HG03045 (cell line): ENCODE data around the gene NAA16.

Source experiments
- ATAC-seq: cut with Tn5 transposase; IDR thresholded peaks from one replicate; pipeline ENCODE4 v1.9.1; 2021; ENCODE audit warnings: mild to moderate bottlenecking, moderate library complexity; ENCODE audit not compliant: unreplicated experiment

The NAA16 gene

DNA sequence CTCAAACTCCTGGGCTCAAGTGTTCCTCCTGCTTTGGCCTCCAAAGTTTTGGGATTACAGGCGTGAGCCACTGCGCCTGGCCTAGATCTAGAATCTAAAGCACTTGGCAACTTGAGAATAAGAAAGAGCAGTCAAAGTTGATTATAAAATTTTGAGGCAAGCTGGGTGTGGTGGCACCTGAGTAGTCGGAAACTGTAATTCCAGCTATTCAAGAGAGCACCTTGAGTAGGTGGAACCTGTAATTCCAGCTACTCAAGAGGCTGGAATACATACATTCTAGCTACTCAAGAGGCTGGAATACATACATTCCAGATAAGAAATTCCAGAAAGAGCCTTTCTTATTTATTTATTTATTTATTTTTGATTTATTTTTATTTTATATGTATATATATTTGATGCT, 8.3 kb upstream of the NAA16 start:
- ATAC-seq, result no peak

DNA sequence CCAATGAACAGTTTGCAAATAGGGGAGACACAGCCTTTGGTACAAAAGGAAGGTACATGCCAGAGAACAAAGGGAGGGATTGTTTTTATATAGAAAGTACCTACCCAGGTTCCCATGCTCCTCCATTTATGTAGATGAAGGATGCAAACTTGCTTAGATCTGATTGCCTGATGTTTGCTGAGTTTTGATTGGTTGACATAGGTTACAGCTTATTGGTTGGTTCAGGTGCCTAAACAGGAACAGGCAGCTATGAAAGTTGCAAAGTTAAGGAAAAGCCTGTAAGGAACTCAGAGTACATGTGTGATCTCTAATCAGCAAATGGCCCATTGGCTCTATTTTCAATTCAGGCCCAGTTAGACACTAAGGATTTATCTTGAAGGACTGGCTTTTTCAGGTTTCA, 6.5 kb upstream of the NAA16 start:
- ATAC-seq, result no peak

DNA sequence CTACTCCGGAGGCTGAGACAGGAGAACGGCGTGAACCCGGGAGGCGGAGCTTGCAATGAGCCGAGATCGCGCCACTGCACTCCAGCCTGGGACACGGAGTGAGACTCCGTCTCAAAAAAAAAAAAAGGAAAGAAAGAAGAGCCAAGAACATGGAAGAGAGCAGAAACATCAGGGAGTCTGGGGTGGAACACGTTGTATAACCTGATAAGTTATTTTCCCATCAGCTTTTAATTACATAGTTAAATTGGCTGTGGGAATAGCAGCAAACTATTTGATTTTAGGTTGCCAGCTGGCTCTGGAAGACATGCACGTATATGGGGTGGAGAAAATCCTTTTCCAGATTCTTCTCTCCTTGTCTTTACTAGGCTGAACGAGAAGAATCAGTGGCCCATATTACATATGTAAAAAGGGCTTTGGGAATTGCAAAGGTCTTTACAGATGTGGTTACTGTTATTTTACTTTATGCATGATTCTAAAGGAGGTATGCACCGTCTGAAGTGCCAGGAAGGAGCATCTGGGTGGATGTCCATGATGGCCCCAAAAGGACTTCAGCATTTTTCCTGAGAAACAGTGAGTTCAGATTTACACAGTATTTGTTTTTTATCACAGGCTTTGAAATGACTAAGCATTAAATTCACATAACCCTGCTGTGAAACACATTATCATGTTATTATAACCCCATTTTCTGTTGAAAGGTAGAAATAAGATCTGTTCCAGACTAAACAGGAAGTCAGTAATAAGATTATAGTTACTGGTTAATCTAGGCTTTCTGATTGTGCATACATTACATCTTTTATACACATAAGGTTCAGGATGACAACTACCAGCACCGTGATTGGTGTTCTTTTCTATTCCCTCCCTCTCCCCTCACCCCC, 4.6 kb upstream of the NAA16 start:
- no peak for ATAC-seq

DNA sequence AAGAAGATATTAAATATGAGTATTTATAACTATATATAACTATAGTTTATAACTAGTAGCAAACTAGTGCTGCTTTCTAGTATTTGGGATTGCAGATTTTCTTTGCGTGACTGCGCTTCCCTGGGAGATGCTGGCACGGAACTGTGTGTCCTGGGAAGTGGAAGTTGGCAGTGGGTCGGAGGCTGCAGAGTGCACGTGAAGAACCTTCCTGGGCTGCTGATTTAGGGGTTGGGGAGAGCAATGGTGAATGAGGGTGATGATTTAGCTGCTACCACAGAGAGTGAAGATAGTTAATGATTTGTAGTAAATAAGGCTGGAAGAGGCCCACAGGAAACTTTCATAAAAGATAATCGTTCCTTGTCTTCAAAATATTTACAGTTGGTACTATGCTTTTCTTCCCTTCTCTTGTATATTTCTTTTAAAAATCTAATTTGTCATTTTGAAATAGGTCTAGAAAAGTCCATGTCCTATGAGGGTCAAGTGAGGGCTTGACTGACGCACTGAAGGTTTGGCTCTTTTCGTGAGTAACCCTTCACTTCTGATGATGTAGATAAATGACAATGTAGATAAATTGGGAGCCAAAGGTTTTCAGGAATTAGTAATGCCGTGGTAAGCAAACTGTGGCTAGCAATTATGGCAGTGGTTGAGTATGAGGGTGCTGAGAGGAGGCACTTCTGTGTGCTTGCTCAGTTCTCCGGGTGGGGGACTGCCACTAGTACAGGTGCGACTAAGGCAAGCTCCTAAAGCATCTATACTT, 3.0 kb upstream of the NAA16 start:
- ATAC-seq, result no peak

DNA sequence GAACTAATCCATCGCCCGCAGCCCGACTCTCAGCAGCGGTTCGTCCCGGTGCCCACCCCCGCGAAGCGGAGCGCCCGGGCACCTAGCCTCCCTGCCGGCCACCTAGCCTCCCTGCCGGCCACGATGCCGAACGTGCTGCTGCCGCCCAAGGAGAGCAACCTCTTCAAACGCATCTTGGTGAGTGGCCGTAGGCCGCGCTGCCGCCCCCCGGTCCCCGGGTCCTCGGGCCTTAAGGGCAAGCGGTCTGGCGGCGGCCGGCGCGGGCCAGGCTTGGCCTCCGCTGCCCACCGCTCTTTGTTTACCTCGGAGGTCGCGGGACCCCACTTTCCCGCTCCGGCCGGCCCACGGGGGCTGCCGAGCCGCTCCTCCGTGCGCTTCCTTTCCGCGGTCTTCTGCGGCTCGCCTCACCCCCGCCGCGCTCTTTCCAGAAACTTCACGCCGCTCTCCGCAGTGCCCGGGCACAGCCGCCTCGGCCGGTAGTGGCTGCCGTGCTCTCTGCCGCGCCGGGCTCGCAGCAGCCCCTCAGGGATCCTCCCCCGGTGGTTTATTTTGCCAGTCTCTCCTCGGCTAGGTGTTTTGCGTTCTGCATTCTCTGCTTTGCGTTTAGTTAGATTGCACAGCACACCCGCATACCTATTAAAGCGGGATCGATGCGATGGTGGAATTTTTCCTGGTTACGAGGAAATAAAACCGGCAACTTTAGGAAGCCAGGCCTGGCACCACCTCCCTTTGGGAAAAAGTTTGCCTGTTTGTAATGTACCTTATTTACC, 524 bp downstream of the NAA16 start:
- peak; percentile 72 for ATAC-seq

DNA sequence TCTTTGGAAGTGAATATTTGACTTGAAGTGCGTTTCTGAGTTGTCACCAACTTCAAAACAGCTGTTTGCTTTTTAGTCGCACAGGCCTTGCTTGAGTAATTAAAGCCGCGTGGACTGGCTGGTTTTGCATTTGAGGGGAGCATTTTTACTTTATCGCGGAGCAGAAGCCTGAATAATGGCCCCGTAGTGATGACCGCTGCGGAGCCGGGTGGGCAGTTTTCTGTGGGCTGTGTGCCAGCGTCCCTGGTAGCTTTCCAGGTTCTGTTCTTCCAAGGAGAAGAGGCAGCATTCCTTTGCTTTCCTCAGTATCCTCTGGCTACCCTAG, 1.1 kb downstream of the NAA16 start:
- ATAC-seq, result no peak

DNA sequence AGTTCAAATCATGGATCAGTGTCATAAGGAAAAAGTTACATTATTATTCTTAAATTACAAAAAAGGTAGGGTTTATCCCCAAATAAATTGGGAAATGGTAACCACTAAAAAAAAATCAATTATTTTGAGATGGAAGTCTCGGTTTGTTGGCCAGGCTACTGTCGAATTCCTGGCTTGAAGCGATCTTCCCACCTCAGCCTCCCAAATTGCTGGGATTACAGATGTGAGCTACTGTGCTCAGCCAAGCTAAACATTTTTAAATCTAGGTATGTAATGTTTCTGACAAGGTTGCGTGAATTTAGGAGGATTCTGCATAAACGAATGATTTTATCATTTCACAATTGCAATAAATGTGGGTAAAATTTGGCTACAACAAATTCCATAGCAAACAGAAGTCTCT, 2.0 kb downstream of the NAA16 start:
- no peak for ATAC-seq

DNA sequence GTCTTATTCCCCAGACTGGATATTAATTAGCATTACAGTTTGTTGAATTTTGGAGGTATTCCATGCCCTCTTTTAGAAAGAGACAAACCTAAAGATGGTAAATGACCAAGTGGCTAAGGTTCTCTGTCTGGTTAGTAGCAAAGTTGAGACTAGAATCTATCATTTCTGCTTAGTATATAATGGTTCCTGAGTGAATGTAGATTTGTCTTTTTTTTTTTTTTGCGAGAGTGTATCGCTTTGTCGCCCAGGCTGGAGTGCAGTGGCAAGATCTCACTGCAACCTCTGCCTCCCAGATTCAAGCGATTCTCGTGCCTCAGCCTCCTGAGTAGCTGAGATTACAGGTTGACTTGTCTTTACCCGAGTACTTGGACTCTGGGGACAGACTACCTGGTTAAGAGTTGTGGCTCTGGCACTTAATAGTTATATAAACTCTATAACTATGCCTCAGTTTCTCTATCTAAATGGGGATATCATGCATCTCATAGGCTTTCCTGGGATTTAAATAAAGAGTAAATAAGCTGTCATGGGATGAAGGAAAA, 2.7 kb downstream of the NAA16 start:
- no peak for ATAC-seq

DNA sequence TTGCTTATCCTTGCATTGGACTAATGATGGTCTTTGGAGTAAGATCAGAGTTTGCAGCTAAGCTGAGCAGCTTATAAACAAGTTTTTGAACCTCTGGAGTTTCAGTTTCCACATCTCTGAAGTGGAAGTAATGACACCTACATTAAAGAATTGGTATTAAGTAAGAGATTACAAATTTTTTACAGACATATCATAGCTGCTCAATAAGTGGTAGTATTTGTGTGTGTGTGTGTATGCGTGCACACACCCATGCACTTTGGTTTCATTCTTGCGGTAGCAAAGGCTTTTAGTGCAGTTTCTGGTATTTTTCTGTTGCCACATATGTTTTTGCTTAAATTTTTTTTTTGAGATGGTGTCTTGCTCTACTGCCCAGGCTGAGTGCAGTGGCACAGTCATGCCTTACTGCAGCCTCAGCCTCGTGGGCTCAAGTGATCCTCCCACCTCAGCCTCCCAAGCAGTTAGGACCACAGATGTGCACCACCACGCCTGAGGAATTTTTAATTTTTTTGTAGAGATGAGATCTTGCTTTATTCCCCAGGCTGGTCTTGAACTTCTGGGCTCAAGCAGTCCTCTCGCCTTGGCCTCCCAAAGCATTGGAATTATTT, 4.5 kb downstream of the NAA16 start:
- no peak for ATAC-seq

GRCh38 chr13:41317243-41317642, 6.2 kb downstream of the NAA16 start:
- no peak for ATAC-seq

DNA sequence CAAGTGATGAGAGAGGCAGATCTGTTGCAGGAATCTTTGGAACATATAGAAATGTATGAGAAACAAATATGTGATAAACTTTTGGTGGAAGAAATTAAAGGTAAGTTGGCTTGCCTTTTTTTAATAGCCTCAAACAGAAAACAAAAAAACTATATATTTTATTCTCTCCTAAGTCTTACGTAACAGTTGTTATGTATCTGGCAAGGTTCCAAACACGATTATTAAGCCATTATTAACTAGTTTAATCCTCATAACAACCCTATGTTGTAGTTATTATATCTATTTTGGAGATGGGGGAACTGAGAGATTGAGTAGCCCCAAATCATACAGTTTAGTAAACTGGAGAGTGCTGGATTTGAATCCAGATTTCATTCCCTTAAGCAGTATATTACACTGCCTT, 14.7 kb downstream of the NAA16 start:
- no peak for ATAC-seq

- no peak for ATAC-seq
Observed at GRCh38 chr13:41326661-41327060, 15.6 kb downstream of the NAA16 start.

DNA sequence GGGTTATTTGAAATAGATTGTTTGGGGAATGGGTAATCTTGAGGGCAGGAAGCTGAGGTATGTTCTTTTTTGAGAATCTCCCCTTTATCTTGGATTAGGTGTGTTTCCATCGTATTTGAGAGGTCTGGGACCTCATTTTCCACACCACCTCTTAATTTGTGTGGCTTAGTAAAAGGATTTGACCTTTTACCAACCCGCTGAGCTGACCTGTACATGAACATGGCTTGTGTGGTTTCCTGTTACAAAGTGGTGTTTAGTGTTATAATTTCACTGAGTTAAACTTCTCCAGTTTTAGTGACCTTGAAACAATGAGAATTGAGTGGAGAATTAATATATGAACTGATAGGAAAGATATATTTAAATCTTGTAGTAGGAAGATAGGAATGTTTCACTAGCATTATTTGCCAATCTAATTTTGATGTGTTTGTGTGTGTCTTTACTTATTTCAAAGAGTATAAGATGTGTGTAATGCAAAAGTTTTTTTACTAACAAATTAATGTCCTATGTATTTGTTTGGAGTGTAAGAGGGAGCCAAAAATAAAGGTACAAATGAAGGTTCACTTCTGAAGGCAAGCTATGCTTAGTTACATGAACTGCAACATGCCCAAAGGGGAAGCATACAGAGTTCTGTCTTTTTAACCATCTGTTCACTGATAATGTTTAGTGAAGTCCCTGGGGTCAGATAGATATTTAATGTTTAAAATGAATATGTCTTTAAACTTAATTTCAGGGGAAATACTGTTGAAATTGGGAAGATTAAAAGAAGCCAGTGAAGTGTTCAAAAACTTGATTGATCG, 17.1 kb downstream of the NAA16 start:
- no peak for ATAC-seq

GRCh38 chr13:41332829-41333228, 21.8 kb downstream of the NAA16 start:
- ATAC-seq, result no peak

DNA sequence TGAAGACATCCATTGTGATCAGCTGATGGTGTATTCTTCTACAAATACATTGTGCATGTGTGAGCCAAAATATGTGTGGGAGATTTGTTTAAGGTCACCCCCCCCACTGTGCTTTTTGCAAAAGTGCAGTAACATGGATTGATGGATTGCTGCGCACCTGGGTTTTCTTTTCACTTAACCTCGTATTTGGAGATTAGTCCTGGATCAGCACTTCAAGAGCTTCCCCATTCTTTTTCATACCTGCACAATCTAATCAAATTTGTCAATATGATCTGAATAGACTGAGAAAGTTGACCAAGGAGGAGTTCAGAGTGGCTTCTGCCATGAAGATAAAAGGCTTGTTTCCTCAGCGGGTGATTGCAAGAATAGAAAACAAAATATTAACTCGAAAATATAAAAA, 23.7 kb downstream of the NAA16 start:
- ATAC-seq, result no peak

DNA sequence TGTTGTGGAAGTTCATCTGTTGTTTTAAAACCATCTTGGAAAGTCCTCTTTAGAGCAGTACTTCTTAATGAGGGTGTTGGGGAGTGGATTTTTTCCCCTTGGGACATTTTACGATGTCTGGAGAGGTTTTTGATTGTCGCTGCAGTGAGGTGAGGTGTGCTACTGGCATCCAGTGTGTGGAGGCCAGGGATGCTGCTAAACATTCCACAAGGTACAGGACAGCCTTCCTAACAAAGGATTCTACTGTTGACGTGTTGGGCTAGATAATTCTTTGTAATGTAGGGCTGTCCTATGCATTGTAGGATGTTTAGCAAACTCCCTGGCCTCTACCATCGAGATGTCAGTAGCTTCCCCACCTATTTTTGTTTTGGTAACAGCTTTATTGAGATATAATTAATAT, 33.3 kb downstream of the NAA16 start:
- no peak for ATAC-seq

GRCh38 chr13:41345165-41345913, 34.3 kb downstream of the NAA16 start:
- no peak for ATAC-seq

GRCh38 chr13:41345914-41346589, 35.0 kb downstream of the NAA16 start:
- no peak for ATAC-seq
